ENCODE data around the gene HOOK2.

- TF ChIP-seq CTCF (IDR thresholded peaks at IDR 0.05 in 8 of 11, conservative IDR thresholded peaks at IDR 0.05 in 3 of 11) (no peak), POLR2AphosphoS5 (IDR thresholded peaks at IDR 0.05) (no peak), POLR2A (IDR thresholded peaks at IDR 0.05) (no peak)
Observed at GRCh38 chr19:12737835-12738351, 37.5 kb downstream of the HOOK2 start.

Data from spleen (tissue), 7 donors.